Retina (tissue), 1 donor: ENCODE data around the gene MGLL.

Experiments used
- DNase-seq: peaks from one replicate; pipeline ENCODE4 v3.0.0-alpha.2; 2016

Gene MGLL

DNA sequence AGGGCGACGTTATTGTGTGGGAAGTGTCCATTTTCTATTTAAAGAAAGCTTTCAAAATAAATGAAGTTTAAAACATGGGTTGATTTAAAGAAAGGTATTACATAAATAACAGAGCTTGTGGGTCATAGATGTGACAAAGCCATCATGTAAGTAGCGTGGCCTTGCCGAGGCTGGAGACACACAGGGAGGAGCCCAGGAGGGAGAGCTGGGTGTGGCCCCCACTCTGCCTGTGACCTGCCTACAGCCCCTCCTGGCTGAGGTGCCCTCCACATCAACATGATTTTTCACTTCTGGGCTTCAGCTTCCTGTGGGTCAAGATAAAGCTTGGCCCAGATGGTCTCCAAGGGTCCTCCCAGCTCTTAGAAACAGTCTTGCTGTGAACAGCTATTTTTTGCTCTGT is 12.5 kb upstream of the MGLL start:
- DNase-seq = no peak

DNA sequence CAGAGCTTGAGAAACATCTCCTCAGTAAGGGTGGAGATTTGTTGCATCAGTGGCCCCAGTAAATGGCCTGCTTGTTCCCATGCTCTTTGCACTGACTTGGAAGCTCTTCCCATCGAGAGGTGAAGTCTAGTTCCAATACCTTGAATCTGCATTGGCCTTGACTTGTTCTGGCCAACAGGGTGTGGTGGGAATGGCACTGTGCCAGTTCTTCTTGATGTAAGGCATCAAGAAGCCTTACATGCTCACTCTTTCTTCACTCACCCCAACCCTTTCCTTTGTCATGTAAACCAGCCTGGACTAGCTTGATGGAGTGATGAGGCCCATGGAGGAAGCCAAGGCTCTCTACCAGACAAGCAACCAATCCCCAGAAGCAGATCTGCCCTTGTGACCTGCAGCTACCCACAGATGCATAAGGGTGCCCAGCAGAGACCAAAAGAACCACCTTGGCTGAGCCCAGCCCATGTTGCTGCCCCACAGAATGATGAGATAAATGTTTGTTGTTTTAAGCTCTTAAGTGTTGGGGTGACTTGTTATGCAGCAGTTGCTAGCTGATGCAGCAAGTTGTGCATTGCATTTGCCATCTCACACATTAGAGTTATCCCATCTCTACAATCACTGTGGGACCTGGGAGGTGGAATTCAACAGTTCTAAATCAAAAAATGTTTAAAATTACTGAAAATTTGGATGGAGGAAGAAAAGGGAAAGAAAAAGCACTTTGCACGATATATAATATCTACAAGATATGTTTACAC is 11.1 kb upstream of the MGLL start:
- no peak for DNase-seq

DNA sequence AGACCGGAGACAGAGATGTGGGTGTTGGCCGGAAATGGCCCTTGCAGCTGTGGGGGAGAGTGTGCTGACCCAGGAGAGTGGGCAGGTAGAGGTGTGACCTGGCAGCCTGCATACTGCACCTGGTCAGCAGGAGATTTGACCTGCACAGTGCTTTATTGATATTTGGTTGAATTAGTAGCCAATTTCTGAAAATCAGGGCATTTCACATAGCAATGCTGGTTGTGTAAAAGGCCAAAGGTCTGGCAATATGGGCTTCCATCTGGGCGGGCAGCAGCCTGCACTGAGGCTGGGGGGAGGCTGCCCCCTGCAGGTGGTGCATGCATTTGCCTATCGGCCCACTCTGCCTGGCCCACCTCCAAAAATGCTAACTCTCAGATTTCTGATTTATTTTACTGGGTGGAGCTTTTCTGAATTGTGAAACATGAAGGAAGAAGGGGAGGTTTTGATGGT is 9.4 kb upstream of the MGLL start:
- DNase-seq = no peak

DNA sequence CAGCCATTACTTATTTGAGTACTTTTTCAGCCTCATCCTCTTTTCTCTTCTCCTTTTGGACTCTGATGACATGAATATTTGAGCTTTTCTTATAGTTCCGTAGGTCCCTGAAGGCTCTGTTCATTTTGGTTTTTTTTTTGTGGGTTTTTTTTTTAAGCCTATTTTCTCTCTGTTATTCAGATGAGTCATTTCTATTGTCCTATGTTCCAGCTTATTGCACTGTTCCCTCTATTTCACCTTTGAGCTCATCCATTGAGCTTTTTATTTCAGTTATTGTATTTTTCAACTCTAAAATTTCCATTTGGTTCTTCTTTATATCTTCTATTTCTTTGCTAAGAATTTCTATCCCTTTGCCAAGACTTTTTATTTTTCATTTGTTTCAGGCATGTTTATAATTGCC is 7.2 kb upstream of the MGLL start:
- DNase-seq = no peak

DNA sequence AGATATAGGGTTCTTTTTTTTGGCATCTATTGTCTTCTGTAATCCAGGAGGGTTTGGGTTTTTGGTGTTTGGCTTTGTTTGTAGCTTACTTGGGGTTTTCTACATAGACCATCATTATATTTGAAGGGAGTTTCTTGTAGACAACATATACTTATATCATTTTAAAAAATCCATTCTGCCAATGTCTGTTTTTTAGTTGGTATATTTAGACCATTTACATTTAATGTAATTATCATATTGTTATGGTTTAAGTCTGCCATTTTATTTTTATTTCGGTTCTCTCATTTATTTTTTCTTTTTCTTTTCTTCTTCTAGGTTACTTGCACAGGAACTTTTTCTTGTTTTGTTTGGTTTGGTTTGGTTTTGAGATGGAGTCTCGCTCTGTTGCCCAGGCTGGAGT is 5.5 kb upstream of the MGLL start:
- DNase-seq = no peak

DNA sequence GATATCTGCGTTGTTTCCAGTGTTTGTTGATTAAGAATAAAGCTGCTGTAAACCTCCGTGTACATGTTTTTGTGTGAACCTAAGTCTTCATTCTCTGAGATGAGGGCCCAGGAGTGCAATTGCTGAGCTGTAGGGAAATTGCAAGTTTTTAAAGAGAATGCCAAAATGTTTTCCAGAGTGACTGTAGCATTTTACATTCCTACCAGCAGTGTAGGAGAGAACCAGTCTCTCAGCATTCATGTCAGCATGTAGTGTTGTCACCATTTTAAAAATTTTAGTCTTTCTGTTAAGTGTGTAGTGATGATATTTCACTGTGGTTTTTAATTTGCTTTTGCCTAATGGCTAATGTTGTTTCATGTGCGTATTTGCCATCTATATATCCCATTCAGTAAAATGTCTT is 3.4 kb upstream of the MGLL start:
- DNase-seq = no peak

DNA sequence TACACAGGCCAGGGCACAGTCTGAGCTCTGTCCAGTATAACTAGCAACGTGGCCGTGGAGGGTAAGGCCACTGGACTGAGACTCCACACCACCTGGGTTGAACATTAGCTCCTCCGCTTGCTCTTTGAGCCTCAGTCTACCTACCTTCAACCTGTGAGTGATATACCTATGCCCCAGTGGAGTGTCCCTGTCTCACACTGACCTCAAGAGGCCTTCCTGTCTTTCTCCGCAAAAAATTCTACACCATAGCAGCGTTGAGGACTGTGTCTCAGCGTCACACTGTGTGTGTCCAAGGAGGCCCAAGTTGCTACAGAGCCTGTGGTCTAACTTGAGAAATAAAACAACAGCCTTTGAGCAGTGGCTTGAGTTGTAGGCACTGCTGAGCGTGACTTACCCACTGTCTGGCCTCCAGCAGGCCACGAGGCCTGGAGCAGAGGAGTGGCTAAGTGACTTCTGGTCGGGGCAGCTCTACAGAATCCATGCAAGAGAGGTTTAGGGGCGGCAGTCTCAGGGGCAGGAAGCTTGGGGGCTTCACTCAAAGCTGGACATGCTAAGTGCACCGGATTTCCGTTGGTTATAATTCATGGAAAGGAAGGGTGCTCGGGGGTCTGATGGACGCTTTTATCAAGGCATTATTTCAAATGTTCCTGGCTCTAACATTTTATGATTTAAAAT is 2.0 kb upstream of the MGLL start:
- no peak for DNase-seq

DNA sequence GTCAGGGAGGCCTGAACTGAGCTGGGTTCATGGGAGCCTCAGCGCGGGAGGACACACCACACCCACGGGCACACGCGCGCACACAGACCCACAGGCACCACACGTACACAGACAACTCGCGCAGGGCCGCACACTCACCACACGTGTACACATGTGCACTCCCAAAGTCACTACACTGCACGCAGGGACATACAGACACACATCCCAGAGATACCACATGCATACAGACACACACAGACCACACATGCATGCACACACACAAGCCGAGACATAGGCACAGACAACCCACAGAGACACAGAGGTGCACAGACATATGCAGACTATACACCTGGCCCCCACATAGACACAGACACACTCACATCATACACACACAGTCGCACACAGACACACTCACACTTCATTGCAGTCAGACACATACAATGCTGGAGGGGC is 1.1 kb upstream of the MGLL start:
- peak; percentile 60 for DNase-seq

DNA sequence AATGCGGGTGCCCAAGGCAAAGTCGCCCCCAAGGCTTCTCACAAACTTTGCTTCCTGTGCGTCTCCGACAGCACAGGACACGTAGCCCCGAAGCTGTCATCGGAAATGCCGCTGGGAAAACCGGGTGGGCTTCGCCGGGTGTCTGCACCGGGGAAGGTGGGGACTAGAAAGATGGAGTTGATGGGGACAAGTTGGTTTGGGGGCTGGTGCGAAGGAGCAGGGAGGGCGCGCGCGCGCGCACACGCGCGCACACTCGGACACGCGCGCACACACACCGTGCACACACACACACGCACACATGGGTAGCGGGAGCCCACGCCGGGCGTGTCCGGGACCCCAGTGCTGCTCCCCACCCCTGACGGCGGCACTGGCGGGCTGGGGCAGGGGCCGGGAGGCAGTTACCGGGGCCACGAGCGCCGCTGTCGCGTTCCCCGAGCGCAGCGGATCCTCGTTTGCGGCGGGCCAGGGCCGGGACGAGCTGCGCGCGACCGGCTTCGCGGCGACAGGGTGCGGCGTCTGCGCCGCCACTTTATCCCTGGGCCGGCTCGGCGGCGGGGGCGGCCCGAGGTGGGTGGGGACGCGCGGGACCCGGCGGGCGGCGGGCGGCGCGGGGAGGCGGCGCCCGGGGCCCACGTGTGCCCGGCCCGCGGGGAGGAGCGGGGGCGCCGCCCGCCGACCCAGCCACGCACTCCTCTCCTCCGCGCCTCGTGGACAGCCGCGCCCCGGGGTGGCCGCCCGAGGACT is 539 bp upstream of the MGLL start:
- DNase-seq = peak; percentile 90

DNA sequence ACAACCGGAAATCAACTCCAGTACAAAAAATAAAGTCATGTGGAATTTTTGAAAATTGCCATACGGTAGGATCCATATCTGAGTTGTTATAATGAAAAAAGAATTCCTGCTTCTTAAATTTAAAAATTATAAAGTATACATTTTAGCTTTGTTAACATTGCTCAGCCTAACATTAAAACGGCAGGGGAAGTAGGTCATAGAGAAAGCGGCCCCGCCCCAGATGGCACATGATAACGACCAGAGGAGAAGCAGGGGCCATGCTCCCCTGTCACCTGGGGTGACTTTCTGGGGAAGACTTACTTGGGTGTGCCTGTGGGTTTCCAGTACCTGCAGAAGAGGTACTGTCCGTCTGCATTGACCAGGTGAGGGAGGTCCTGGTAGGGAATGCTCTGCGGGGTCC is 921 bp downstream of the MGLL start:
- DNase-seq = no peak

DNA sequence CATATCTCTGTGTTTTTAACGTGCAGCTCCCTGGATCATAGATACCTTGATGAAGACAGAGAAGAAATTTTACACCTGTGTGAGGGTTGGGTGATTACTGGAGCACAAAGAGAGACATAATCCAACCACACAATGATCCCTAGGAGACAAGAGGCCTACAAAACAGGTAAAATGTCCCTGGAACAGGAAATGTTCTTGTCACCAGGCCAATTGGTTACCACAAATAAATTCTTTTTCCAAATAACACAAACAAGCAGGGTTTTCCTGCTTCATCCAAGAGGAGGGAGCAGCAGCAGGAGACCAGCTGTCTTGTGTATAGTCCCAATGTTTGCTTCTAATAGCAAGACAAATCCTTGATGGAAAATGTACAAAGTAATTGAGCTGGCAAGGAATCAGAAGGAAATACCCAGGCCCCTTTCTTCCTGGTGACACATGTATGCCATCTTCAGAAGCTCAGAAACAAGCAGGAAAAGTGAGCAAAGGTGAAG is 1.4 kb downstream of the MGLL start:
- DNase-seq = peak; percentile 29

DNA sequence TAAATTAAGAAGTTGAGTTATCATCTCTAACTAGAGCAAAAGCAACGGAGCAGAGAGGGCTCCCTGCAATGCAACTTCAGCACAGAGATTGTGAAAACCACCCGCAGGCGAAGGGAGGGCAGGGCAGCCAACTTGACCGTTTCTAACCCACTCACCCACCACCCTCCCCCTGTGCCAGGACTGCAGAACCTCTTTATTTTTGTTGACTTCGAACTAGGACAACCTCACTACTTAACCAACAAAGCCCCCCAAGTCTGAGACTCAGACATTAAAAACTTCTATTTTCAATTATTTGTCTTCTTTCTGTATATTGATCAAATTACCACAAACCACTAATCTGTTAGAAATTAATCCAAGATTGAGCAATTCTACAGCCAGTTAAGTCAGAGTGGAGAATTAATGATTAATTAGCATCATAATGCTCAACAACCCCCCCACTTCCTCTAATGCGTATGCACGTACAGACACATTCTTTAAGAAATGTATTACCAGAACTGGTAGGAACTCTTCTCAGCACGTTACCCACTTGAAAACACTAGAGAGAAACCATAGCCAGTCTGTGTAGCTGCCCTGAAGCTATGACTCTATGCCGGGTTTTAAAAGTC is 2.0 kb downstream of the MGLL start:
- DNase-seq = peak; percentile 30

DNA sequence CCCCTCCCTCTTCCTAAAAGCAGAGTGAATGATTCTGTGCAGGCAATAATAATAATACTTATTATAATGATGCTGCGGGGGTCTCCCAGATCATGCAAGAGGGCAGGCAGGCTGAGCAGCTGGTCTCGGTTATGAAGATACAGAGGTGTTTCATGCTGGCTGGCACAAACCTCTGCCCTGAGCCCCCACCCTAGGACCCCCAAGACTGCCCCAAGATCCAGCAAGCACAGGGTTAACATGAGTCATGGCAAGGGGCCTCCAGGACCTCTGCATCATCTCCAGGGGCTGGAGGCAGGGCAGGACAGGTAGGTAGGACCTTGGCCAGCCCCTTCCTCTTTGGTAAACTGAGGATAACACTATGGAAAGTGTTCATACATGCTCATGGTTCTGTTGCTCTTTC is 2.7 kb downstream of the MGLL start:
- no peak for DNase-seq

DNA sequence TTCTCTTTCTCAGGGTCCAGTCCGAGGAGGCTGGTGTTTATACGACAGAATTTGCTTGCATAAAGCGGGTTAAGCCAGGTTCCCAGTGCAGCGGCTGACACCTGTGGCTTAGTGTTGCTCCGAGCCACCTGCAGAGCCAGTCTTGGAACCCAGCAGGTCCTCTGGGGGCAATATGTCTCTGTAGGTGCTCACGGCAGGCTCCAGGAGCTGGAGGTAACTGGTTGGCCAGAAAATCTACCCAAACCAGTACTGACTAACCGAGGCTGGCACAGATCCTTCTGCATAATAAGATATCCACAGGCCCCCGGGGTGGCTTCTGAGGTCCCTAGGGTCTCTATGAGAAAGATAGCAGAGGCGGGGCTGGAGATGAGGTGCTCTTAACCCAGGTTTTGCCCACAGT is 3.2 kb downstream of the MGLL start:
- no peak for DNase-seq

DNA sequence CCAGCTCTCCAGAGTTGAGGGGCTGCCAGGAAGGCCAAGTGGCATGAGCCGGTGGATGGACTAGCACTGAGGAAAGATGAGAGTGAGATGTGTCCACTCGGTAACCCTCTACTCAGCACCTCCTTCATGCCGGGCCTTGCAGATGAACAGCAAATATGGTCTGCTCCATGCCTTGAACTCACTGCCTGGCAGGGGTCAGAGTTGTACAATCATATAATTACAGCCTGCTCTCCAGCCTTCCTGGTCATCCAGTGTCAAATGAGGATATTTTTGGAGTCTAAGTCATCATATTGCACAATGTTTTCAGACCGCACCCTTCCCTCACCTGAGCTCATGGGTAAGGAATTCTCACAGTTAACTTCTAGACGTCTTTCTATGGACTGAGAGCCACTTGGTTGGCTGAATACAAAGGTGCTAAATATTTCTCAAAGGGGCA is 4.9 kb downstream of the MGLL start:
- no peak for DNase-seq

DNA sequence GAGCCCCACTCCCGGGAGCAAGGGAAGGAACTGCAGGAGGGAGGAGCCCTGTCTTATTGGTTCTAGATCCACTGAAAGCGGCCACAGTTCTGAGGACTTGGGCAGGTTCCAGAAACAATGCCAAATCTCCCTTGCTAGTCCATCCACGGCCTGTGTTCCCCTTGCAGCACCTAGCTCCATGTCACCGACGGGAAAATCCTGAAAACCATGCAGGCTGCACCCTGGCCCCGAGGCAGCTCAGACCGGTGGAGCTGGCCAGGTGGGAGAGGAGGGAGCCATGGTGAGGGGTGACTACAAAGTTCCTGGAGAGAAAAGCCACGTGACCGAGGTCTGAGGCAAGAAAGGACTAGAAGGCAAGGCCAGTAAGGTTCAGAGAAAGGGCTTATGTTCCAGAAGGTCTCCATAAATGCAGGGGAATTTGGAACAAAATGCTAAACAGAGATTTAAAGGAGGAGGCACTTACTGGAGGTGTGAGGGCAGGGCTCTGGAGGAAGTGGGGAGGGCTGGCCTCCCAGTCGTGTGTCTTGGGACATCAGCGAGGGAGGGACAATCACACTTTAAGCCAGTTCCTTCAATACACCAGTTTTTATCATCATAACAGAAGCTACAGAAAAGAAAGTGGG is 5.4 kb downstream of the MGLL start:
- DNase-seq = no peak

DNA sequence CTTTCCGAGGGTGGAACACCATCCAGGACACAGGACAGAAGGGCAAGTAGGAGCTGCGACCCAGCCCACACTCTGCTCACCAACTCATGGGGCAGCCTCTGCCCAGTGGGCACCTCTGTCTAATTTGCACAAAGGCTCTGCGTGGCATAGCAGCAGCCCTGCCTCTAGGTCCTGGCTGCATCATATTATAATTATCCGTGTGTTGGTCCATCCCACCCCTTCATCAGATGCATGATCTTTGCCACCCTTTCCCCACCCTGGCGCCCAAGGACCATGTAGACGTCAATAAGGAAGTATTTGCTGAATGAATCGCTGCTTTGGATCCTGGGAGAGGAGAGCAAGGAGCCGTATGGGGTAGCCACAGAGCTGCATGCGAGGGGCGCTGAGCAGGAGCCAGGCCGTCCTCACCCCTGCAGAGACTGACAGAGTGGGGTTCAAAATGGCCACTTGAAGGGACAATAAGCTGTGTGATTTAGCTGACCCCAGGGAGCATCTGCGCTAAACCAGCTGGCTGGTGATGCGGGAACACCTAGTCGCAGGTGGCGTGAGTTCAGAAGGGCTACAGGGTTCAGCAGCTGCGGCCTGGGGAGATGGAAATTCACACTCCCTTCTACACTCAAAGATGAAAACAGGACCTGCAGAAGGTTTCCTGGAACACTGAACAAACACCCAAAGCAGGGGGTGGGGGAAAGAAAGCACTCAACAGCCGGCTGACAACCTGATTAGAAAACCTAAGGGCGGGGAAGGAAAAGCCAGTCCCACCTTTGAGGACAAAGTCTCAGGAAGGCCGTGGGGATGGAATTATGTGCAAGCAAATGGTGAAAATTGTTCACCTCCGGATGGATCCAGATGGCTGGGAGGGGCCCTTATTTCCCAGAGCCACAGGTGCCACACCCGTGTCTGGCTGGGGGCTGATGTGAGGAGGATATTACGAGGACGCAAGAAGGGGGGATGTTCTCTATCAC is 6.4 kb downstream of the MGLL start:
- no peak for DNase-seq

DNA sequence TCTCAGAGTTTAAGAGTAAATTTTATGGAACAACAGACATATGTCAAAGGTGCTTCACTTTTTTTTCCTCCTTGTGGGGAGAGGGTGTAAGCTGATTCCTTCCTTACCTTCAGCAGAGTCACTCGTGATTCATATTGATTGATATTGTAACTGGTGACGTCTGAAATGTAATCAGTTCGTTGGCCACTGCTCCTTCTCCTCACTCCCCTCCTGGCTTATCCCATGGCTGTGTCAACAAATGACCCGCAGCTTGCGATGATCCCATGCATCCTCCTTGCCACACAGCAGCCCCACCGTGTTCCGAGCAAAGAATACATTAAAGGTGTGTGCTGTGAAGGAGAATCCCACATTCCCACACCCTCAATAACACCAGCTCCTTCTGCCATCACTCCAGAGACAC is 7.3 kb downstream of the MGLL start:
- DNase-seq = no peak

DNA sequence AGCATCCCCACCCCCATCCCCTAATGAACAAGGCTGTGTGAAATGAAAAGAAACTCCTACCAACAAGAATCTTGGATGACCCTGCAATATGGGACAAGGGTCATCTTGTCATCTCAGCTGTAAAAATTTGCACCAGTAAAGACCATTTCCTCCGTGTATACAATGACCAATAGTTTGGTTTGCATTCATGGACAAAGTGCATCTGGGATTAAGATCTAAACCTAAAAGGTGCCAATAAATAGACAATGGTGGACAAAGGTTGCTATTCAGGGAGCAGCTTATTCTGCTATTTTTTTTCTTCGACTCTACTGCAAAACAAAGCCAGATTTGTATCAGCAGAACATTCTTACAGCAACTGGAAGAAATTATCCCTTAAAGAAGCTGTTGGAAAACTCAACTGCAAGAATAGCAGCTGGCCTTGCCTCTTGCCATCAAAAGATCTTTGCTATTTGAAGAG is 8.0 kb downstream of the MGLL start:
- DNase-seq = no peak

DNA sequence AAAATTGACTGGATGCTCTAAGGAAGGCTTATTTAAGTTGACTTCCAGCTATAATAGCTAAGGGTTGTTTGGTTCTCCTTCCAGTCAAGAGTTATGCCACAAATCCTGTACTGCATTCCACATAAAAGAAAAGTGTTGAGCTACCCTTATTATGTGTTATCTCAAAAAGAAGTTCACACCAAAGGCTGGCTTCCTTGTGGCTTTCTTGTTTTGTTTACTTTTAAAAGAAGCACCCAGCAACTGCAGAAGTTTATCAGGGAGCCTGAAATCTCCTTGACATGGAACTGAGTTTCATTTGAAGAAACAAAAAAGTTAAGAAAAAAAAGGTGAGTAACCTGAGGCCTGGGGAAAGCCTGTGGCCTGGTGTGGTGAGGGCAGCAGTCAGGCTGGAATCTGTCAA is 10.2 kb downstream of the MGLL start:
- DNase-seq = no peak

DNA sequence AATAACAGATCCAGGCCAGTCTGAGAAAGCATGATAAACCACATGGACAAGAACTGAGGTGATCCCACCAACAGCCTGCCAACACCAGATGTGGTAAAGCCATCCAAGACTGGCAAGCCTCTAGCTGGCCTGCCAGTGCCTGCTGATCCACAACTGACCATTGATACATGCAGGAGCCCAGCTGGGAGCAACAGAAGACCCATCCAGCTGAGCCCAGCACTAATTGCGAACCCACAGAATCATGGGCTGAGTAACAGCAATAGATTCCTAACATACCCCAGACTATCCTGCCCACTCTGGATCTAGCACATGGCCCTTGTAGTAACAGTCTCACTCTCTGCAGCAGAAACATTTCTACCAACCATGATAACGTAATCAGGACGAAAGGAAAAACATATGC is 10.6 kb downstream of the MGLL start:
- no peak for DNase-seq

DNA sequence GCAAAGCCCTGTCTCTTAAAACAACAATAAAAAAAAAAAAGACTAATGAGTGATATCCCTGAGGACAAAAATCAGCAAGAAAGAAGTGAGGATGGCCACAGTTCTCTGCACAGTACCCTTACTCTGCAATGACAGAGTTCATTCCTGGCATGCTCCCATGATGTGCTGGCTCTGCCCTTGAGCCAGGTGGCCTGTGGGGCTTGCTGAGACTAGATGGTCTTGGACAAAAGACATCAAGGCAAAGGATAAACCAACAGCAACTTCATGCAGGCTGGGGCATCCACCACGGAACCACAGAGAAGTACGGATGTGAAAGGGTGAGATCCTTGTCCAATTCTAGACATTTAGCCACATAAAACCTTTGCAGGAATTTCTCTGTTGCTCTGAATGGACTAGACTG is 12.7 kb downstream of the MGLL start:
- DNase-seq = no peak
